ENCODE results near the gene UBE2S.

- TF ChIP-seq POLR2A (IDR thresholded peaks at IDR 0.05; ENCODE audit: low read depth, low read length) (no peak), TAF1 (IDR thresholded peaks at IDR 0.05; ENCODE audit: borderline replicate concordance, low read depth, low read length) (no peak), POLR2AphosphoS5 (IDR thresholded peaks at IDR 0.05; ENCODE audit: low read depth, low read length) (no peak)
These were observed 37.1 kb downstream of the UBE2S start, which contains the start of gene IL11 for GRCh38 chr19:55370305-55370988.
